Measurements from ENCODE around the gene LTBP2.

The LTBP2 gene

DNA sequence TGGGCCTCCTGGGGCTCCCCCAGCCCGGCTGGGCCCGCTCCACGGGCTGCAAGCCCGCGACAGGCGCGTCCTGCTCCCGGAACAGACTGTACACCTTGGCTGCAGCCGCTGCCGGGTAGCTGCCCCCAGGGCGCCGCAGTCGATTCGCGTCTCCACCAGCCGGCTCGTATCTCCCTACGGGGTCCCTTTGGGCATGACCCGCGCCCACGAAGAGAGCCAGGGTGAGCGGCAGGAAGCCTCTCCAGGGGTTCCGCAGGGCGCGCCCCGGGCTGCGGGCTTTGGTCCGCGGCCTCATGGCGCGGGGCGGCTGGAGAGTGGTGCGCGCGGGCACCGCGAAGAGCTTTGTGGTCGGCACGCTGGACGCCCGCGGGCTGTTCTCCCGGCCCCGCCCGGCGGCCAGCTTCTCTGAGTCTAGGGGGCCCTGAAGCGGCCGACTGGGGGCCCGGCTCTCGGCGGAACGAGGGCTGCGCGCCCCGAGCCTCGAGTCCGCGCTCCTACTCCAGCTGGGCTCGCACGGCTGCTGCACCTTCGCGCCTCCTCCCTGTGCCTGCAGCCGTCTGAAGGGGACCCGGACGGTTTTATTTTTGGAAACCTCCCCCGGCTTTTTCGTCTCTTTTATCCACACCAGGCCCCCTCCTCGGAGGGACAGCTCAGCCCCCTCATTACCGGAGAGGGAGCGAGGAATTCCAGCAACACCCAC lies at the start of gene LTBP2:
LTBP2 (minus strand) TSS at position 588 of the 700 bp plus-strand sequence; CDS start at position 295, 293 bp downstream.
- DNase-seq: peak; percentile 46

- DNase-seq: no peak
Measured at GRCh38 chr14:74660863-74661262, 48.8 kb upstream of the LTBP2 start.

DNA sequence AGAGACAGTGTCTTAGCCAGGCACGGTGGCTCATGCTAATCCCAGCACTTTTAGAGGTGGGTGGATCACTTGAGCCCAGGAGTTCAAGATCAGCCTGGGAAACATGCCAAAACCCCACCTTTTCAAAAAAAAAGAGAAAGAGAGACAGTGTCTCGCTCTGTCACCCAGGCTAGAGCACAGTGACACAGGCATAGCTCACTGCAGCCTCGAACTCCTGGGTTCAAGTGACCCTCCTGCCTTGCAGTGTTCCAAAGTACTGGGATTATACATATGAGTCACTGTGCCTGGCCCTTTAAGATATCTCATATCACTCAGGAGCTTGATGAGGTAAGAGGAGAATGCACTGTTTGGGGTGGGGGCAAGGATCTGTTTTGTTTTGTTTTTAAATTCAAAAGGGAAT lies 48.1 kb upstream of the LTBP2 start:
- no peak for DNase-seq

GRCh38 chr14:74658535-74659131 lies 46.6 kb upstream of the LTBP2 start:
- no peak for DNase-seq

DNA sequence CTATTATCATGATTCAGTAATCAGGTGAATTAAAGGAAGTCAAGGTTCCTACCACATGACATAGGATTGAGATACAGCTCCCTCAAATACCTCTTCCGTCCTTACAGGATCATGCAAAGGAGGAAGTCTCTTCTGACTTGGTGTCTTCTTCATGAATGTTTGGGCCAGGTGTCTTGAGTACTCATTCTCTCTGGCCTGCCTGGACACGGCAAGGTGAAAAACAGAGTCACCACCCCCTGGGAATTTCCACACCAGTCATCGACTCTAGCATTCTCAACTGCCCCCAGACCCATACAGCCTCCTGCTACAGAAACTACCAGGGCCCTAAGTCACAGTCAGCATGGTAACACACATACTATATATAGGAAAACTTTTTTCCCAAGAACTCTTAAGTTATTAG lies 44.9 kb upstream of the LTBP2 start:
- DNase-seq: no peak

DNA sequence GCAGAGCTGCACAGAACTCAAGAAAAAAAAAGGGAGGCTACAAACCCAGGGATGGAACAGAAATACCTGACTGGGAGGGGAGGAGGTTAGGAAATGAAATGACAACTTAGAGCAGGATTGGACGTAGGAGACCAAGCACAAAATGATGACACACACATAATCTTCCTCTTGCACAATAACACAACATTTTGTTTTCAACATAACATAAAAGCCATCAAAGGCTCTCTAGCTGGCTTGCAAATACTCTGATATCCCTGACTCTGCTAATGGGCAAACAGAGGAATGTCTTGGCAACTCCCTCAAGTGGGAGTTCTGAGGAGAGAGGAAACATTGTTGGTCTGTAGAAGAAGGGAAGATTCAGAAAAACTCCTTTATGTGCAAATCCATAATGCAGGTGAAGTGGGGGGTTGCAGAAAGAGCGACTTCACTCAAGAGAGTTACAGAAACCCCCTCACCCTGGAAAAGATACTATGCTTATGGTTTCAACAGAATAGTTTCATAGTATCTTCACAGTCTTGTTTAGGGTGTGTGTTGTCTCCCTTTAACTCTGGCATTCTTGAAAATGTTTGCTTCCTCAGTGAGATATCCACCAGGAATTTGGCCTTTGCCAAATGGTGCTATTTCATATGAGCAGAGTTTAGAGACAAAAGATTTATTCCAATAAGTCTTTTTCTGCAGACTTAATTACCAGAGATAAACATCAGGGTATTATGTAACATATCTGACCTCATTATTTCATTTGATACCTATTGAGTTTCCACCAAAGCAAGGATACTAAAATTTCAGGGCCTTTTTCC lies 43.8 kb upstream of the LTBP2 start:
- no peak for DNase-seq

GRCh38 chr14:74654931-74655330 lies 42.9 kb upstream of the LTBP2 start:
- DNase-seq: no peak

- DNase-seq: no peak
Measured at GRCh38 chr14:74653386-74654138, 41.5 kb upstream of the LTBP2 start.

DNA sequence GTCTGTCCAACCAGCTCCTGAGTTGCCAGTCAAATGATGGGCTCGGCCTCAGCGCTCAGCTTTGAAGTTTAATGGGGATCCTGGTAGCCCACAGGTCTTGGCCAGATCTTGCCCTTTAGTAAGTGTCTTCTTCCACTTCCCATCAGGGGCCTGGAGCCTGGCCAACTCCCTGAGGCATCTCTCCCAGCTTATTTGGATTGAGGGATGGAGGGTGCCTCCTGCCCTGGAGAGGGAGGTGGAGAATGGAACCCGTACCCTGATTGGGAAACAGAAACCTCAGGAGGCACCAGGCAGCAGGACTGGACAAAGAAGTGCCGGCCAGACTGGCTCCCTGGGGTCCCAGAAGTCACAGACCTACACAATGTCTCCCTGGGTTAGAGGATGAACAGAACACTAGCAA lies 40.5 kb upstream of the LTBP2 start:
- DNase-seq: no peak

GRCh38 chr14:74650927-74651686 lies 39.1 kb upstream of the LTBP2 start:
- no peak for DNase-seq

GRCh38 chr14:74649673-74650072 lies 37.6 kb upstream of the LTBP2 start:
- no peak for DNase-seq

DNA sequence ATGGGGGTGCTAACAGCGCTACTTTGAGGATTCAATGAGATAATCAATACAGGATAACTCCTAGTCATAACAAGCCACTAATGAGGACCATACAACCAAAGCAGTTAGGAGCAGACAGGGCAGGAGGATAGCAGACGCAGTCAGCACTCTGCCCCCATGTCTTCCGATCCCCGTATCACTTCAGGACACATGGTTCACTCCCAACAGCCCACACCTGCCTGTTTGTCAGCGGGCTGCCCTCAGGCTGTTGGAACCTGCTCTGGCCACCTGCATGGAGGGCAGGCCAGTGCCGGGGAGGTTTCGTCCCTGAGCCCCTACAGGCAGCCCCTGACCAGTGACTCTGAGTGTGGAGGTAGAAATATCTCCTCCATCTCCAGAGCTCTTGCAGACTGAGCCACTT lies 37.1 kb upstream of the LTBP2 start:
- DNase-seq: no peak

DNA sequence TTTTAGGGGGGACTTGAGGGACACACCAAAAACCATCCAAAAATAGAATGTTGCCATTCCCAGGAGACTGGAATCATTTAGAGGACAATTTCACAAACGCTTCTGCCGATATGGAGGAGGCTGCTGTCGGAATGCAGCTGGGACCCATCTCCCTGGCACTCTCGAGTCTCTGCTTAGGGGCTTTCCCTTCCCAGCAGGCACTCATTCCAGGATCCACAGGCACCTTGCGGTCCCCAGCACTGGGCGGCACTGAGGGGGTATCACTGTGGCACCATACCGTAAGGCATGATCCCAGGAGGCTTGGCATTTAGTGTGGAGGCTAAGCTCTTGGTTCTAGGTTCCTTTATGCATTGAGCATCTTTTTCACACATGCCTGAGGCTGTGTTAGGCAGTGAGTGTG lies 36.6 kb upstream of the LTBP2 start:
- DNase-seq: no peak

DNA sequence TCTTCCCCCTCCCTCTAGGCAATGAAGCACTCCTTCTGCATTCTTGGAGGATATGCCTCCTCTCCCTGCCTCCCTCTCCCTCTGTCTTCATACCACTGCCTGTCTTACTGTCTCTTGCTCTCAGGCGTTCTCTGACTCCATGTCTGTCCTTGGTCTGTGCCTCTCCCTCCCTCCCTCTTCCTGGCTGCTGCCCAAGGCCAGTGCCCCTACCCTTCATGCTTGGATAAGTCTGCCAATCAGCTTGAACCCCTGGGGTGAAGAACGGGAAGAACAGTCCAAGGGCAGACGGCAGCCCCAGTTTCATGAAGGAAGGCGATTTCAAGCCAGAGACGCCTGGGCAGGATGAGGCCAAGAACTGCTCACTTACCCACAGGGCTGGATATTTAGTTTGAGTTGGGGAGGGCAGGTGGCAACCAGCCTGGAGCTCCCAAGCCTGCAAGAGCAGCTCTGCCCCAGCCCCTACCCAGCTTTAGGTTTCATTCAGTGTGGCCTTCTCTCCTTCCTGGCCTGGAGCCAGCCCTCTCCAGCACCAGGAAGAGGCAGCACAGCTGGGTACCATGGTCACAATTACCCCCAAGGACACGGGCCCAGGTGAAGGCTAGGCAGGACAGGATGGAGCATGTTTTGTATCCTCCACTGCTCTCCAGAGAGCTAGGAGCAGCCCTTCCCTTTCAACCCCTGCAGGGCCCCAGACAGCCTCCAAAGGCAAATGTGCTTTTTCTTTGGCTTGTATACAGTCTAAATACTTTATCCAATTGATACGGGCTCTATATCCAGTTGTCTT lies 35.8 kb upstream of the LTBP2 start:
- no peak for DNase-seq

DNA sequence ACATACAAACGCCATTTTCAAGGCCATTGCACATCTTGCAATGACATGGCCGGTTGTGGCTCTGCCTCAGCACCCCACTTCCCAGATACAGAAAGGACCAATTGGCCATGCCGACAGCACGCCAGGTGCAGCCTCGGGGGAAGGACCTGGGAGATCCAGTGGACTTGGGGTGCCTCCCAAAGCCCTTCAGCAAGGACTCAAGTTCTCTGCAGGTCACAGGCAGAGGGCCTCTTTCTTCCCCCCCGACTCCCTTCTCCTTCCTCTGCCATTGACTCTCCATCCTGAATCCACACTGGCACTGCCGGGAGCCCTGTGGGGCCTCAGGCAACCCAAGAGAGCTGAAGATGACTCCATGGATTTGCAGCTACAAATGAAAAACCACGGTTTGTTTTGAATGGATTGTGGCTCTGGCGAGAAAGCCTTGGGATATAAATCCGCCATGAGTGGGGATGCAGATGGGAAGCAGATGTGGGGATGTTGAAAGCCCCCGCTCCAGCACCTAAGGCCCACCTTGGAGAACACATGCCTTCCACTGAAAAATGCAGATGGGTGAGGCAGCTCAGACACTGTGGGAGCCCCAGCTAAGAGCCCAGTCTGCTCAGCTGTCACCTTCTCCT lies 35.1 kb upstream of the LTBP2 start:
- no peak for DNase-seq

- no peak for DNase-seq
Measured at GRCh38 chr14:74645756-74646470, 33.9 kb upstream of the LTBP2 start.

DNA sequence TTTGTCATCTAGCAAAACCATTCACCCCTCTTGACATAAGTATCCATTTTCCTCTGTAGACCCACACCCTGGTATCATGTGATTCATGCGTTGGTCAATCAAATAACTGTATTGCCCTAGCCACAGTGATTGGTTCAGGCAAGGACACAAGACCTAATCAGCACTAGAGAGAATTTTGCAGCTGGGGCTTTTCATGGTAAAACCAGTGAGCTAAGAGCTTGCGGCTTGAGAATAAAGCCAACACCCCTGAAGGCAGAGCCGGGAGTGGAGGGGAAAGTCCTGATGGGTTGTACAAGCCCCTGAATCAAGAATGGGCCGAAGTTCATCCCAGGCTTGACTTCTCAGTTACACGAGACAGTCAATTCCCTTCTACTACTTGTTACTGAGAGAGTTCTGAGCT lies 33.2 kb upstream of the LTBP2 start:
- DNase-seq: no peak

DNA sequence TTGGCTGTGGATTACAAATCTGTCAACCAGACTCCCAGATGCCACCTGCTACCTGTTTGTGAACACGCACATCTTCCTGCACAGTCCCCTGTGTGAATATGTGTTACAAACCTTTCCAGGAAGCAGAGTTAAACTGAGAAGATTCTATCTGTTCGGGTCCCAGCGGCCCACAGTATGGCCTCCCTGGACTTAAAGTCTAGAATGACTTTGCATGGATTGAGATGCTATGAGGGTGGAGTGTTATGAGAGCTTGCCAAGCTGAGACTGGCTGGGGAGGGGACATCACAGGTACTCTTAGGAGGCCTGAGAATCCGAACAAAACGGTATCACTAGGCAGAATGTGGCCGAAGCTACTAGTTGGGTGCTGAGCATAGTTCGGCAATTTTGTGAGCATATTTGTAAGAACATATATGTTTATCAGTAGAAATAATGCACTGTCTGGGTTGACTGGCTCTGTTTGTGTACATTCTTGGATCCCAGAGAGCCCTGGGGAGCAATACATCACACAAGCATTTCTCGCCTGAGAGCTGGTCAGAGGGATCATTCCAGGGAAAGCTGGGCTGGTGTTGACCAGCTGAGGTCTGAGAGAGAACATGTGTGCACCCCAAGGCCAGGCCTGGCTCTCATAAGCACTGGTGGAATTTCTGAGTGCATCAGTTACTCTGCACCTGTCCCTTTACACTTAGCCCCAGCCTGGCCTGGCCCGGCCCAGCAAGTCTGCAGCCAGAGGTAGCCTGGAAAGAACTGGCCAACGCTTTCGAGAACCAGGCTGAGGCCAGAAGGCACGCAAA lies 29.8 kb upstream of the LTBP2 start:
- DNase-seq: no peak

GRCh38 chr14:74638966-74639365 lies 26.9 kb upstream of the LTBP2 start:
- no peak for DNase-seq

GRCh38 chr14:74638066-74638465 lies 26.0 kb upstream of the LTBP2 start:
- DNase-seq: no peak
